Loucy (cell line): ENCODE data around the gene PAGE4.
A peak's percentile ranks its signal among the peaks of the same experiment; 100 is the strongest.

Experiments
- H2AFZ ChIP-seq: fragments of 200-600 bp; sonication (generic); 2 replicates; pipeline ENCODE4 v1.6.0; 2016; ENCODE audit warnings: antibody characterized with exemption, mild to moderate bottlenecking, low read length, moderate library complexity
- H3F3A ChIP-seq: fragments of 200-600 bp; 2 replicates; pipeline ENCODE4 v1.6.0; 2016; ENCODE audit warnings: antibody characterized with exemption, low read depth, mild to moderate bottlenecking
- H3K27me3 ChIP-seq: fragments of 200-600 bp; sonication (generic); 2 replicates; pipeline ENCODE4 v1.6.1; 2014; ENCODE audit warnings: low read length, mild to moderate bottlenecking; ENCODE audit not compliant: insufficient read depth, poor library complexity, severe bottlenecking
- H3K36me3 ChIP-seq: fragments of 200-600 bp; sonication (generic); 2 replicates; pipeline ENCODE4 v1.6.1; 2016; ENCODE audit warnings: low read length; ENCODE audit not compliant: insufficient read depth
- H3K4me1 ChIP-seq: fragments of 200-600 bp; sonication (generic); 2 replicates; pipeline ENCODE4 v1.5.1; 2014; ENCODE audit warnings: low read length, mild to moderate bottlenecking; ENCODE audit not compliant: insufficient read depth, poor library complexity, severe bottlenecking
- H3K4me2 ChIP-seq: fragments of 200-600 bp; sonication (generic); 2 replicates; pipeline ENCODE4 v1.6.0; 2014; ENCODE audit warnings: antibody characterized with exemption, low read length, low read depth, mild to moderate bottlenecking; ENCODE audit not compliant: poor library complexity, severe bottlenecking
- H3K4me3 ChIP-seq: fragments of 200-600 bp; sonication (generic); 2 replicates; pipeline ENCODE4 v1.5.1; 2014; ENCODE audit warnings: low read length, mild to moderate bottlenecking, mixed read lengths; ENCODE audit not compliant: poor library complexity, severe bottlenecking
- H3K79me2 ChIP-seq: fragments of 200-600 bp; sonication (generic); 2 replicates; pipeline ENCODE4 v1.6.1; 2014; ENCODE audit warnings: low read length; ENCODE audit not compliant: insufficient read depth
- H3K9ac ChIP-seq: fragments of 200-600 bp; sonication (generic); 2 replicates; pipeline ENCODE4 v1.6.0; 2014; ENCODE audit warnings: mild to moderate bottlenecking, low read depth, low read length, moderate library complexity; ENCODE audit not compliant: poor library complexity, severe bottlenecking
- H3K9me2 ChIP-seq: fragments of 200-600 bp; sonication (generic); replicated peaks from 2 replicates; pipeline ENCODE4 v1.6.1; 2016; ENCODE audit warnings: low read depth, low read length, mixed read lengths
- H3K9me3 ChIP-seq: fragments of 200-600 bp; sonication (generic); 2 replicates; pipeline ENCODE4 v1.6.1; 2014; ENCODE audit warnings: mild to moderate bottlenecking, antibody characterized with exemption, low read length, low read depth; ENCODE audit not compliant: insufficient read depth
- H4K20me1 ChIP-seq: fragments of 200-600 bp; sonication (generic); 2 replicates; pipeline ENCODE4 v1.6.0; 2014; ENCODE audit warnings: antibody characterized with exemption, low read length, mild to moderate bottlenecking; ENCODE audit not compliant: insufficient read depth, poor library complexity, severe bottlenecking
- CTCF ChIP-seq: fragments of 200-600 bp; sonication (generic); conservative IDR thresholded peaks from 2 replicates; pipeline ENCODE4 v1.5.1; 2014; ENCODE audit warnings: mild to moderate bottlenecking, antibody characterized with exemption, low read length
- EZH2phosphoT487 ChIP-seq: fragments of 200-600 bp; IDR thresholded peaks from 2 replicates; pipeline ENCODE4 v1.6.1; 2018; ENCODE audit warnings: antibody characterized with exemption, mild to moderate bottlenecking, moderate library complexity, borderline replicate concordance

PAGE4 gene

GRCh38 chrX:49877397-49878101, 48.4 kb downstream of the PAGE4 start:
- Histone ChIP-seq H3K4me2 (no peak overlapping the region), H3K27me3 (no peaks in the 10 kb centered on the region)
- no peak for TF ChIP-seq EZH2phosphoT487
- no peak for TF ChIP-seq CTCF

GRCh38 chrX:49878128-49878833, 49.2 kb downstream of the PAGE4 start:
- no peaks in the 10 kb centered on the region for H3K9me2 ChIP-seq
- no peaks in the 10 kb centered on the region for H3K36me3 ChIP-seq
- no peaks in the 10 kb centered on the region for H3K9me3 ChIP-seq
- H3K9ac ChIP-seq: peak overlapping the region; percentile 58
- H4K20me1 ChIP-seq: no peaks in the 10 kb centered on the region
- H3F3A ChIP-seq: no peaks in the 10 kb centered on the region
- H3K4me2 ChIP-seq: peak overlapping the region; percentile 88
- H2AFZ ChIP-seq: peak overlapping the region; percentile 94
- peak overlapping the region; percentile 76 for H3K4me3 ChIP-seq
- TF ChIP-seq CTCF (no peak), EZH2phosphoT487 (no peak)
- H3K27me3 ChIP-seq: no peaks in the 10 kb centered on the region
- 0 out of 2 replicates have a peak, but pooled peaks cover 4% of the 10 kb centered on the region for H3K79me2 ChIP-seq
- peaks cover 6% of the 10 kb centered on the region for H3K4me1 ChIP-seq

More at GRCh38 chrX:49877397-49878101, 48.4 kb downstream of the PAGE4 start:
- Histone ChIP-seq H3K79me2 (0 out of 2 replicates have a peak, but pooled peaks cover 4% of the 10 kb centered on the region), H3K4me1 (peaks cover 6% of the 10 kb centered on the region), H3K9ac (no peak overlapping the region), H3F3A (no peaks in the 10 kb centered on the region), H2AFZ (no peak overlapping the region), H4K20me1 (no peaks in the 10 kb centered on the region), H3K36me3 (no peaks in the 10 kb centered on the region), H3K9me2 (no peaks in the 10 kb centered on the region), H3K9me3 (no peaks in the 10 kb centered on the region), H3K4me3 (no peak overlapping the region)

- TF ChIP-seq EZH2phosphoT487 (no peak), CTCF (peak; percentile 50)
- H3K79me2 ChIP-seq: 0 out of 2 replicates have a peak, but pooled peaks cover 4% of the 10 kb centered on the region
- peaks cover 6% of the 10 kb centered on the region for H3K4me1 ChIP-seq
- no peaks in the 10 kb centered on the region for H3K9me2 ChIP-seq
- peak within 1 kb of the TSS; percentile 76 for H3K4me3 ChIP-seq
- no peaks in the 10 kb centered on the region for H3K9me3 ChIP-seq
- no peaks in the 10 kb centered on the region for H3F3A ChIP-seq
- peak within 1 kb of the TSS; percentile 88 for H3K4me2 ChIP-seq
- H3K9ac ChIP-seq: peak within 1 kb of the TSS; percentile 58
- H3K36me3 ChIP-seq: no peaks in the 10 kb centered on the region
- H4K20me1 ChIP-seq: no peaks in the 10 kb centered on the region
- no peaks in the 10 kb centered on the region for H3K27me3 ChIP-seq
- H2AFZ ChIP-seq: peak within 1 kb of the TSS; percentile 94
These were observed 49.9 kb downstream of the PAGE4 start, which contains the start of gene USP27X for GRCh38 chrX:49878834-49879655. USP27X (plus strand) TSS chrX:49879484; CDS start chrX:49880308, 824 bp downstream.
